GM19025 (cell line): Measurements from ENCODE around the gene SELENOO.
A peak's percentile ranks its signal among the peaks of the same experiment; 100 is the strongest.
"Not testable (repeated sequence)": the region's sequence is repeated elsewhere in the genome, so short reads cannot be mapped to it uniquely, and the experiment has no call there.

ENCODE experiments used
- ATAC-seq: cut with Tn5 transposase; IDR thresholded peaks from one replicate; pipeline ENCODE4 v1.9.1; 2021; ENCODE audit warnings: mild to moderate bottlenecking, low read depth, moderate library complexity; ENCODE audit not compliant: unreplicated experiment

Gene SELENOO, protein sequence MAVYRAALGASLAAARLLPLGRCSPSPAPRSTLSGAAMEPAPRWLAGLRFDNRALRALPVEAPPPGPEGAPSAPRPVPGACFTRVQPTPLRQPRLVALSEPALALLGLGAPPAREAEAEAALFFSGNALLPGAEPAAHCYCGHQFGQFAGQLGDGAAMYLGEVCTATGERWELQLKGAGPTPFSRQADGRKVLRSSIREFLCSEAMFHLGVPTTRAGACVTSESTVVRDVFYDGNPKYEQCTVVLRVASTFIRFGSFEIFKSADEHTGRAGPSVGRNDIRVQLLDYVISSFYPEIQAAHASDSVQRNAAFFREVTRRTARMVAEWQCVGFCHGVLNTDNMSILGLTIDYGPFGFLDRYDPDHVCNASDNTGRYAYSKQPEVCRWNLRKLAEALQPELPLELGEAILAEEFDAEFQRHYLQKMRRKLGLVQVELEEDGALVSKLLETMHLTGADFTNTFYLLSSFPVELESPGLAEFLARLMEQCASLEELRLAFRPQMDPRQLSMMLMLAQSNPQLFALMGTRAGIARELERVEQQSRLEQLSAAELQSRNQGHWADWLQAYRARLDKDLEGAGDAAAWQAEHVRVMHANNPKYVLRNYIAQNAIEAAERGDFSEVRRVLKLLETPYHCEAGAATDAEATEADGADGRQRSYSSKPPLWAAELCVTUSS

DNA sequence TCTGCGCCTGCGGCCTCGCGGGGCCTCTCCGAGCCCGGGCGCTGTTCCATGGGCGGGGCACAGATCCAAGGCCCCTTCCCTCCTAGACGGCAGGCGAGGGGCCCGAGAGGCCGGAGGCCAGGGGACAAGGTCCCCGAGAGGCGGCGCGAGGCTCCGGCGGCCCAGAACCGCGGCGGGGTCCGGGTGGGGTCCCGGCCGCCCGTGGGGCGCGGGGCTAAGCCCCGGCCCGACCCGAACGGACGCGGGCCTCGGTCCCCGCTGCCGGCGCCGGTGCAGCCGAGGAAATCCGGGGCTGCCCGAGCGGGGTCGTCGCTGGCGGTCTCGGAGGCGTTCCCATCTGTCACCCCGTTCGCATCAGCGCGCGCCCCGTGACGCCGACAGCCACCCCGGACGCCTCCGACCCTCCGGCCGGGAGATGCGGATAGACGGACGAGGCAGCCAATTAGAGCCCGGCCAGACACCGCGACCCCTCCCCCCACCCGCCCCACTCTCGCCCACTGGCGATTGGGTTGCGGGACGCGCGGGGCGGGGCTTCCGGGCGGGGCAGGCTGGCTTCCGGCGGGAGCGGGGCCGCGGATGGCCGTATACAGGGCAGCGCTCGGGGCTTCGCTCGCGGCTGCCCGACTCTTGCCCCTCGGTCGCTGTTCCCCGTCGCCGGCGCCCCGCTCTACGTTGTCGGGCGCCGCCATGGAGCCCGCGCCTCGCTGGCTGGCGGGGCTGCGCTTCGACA, at the start of gene SELENOO:
Gene SELENOO, plus strand, starts transcription at position 551 of the 730 bp plus-strand sequence. Its CDS starts 26 bp downstream, at position 577.
- peak; percentile 78 for ATAC-seq

GRCh38 chr22:50151571-50152537, 49.0 kb upstream of the SELENOO start:
- no peak for ATAC-seq

- ATAC-seq: no peak
Observed at GRCh38 chr22:50153056-50153755, 47.6 kb upstream of the SELENOO start.

- no peak for ATAC-seq
Observed at GRCh38 chr22:50153756-50154140, 47.1 kb upstream of the SELENOO start.

DNA sequence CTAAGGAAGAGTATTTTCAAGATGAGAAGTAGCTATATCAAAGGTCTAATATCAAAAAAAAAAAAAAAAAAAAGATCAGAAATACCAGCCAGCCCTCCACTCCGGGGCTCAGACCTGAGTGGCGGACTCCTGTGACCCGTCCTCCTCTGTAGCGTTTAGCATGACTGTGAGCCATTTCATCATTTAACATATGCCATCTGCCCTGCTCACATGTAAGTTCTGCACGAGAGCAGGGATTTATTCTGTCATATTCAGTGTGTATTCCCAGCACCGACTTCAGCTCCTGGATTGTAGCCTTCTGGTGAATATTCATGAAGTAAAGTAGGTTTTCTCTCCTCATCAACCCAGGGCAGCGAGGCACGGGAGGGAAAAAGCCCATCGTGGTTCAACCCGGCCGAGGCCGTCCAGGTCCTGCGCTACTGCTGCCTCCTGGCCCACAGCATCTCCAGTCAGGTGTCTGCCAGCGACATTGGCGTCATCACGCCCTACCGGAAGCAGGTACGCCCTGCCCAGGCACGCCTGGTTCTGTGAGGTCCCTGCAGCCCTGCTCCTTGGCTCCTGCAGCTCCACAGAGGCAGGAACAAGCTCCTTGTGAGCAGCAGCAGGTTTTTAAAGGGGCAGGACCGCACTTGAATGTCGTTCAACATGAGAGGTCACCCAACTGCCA, 43.0 kb upstream of the SELENOO start:
- ATAC-seq: no peak

DNA sequence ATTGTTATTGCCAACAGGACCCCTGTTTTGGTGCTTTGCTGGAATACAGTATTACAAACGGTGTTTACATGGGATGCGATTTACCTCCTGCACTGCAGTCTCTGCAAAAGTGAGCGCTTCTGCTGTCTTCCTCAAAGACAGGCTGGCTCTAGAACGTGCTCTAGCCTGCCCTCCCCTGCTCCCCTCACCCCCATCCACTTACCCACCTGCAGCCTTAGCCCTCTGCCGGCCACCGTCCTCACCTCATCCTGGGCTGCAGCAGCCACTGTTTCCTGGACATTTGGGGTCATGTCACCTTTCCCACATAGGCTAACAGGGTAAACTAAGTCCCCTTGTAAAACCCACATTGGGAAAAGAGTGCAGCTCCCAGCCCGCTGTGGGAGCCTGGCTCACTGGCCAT, 39.9 kb upstream of the SELENOO start:
- ATAC-seq: no peak

- ATAC-seq: no peak
Observed at GRCh38 chr22:50161508-50162390, 39.1 kb upstream of the SELENOO start.

DNA sequence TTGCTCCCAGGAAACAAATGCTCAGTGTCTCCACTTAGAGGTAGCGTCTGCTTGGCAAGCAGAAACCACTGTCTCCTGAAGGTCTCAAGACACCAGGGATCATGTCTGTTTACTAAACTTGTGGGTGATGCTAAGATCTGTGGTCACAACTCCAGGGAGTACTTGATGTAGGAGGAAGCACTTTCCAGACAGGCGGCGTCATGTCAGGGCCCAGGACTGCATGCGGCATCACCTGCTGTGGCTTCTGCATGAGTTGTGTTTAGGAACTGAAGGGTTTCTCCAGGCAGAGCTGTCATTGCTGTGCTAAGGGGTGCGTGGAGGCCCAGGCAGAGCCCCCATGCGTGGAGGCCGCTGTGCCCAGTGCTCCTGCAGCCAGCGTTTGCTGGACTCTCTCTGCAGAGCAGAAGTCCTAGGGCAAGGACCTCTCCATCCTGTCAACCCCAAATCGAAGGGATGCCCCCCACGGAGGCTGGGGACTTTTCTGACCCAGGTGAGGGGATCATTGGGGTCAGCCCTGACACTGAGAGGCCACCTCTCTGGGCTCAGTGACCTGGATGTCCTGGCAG, 38.3 kb upstream of the SELENOO start:
- ATAC-seq: no peak

- ATAC-seq: no peak
Observed at GRCh38 chr22:50165436-50166123, 35.2 kb upstream of the SELENOO start.

DNA sequence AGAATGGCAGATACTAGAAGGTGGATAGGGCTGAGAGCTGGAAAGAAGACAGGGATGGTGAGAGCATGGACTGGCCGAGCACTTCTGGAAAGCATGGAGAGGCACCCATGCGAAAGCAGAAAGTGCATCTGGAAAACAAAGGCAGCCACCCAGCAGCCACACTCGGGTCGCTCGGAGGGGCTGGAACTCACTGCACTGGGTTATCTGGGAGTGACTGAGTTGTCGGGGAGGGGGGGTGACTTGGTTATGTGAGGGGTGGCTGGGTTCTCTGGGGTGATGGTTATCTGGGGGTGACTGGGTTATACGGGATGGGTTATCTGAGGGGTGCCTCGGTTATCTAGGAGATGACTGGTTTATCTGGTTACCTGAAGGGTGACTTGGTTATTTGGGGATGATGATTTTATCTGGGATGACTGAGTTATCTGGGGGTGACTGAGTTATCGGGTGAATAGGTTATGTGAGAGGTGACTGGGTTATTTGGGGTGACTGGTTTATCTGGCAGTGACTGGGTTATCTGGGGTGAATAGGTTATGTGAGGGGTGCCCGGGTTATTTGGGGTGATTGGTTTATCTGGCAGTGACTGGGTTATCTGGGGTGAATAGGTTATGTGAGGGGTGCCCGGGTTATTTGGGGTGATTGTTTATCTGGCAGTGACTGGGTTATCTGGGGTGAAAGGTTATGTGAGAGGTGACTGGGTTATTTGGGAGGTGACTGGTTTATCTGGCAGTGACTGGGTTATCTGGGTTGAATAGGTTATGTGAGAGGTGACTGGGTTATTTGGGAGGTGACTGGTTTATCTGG, 32.9 kb upstream of the SELENOO start:
- no peak for ATAC-seq

DNA sequence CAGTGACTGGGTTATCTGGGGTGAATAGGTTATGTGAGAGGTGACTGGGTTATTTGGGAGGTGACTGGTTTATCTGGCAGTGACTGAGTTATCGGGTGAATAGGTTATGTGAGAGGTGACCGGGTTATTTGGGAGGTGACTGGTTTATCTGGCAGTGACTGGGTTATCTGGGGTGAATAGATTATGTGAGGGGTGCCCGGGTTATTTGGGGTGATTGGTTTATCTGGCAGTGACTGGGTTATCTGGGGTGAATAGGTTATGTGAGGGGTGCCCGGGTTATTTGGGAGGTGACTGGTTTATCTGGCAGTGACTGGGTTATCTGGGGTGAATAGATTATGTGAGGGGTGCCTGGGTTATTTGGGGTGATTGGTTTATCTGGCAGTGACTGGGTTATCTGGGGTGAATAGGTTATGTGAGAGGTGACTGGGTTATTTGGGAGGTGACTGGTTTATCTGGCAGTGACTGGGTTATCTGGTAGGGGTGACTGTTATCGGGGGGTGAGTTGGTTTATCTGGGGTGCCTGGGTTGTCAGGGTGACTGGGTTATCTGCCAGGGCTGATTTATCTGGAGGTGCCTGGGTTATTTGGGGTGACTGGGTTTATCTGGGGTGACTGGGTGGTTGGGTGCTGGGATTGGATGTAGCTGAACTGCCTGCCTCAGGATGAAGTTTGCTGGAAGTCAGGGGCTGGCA, 32.2 kb upstream of the SELENOO start:
- not testable (repeated sequence) for ATAC-seq

GRCh38 chr22:50169181-50169759, 31.5 kb upstream of the SELENOO start:
- ATAC-seq: no peak

DNA sequence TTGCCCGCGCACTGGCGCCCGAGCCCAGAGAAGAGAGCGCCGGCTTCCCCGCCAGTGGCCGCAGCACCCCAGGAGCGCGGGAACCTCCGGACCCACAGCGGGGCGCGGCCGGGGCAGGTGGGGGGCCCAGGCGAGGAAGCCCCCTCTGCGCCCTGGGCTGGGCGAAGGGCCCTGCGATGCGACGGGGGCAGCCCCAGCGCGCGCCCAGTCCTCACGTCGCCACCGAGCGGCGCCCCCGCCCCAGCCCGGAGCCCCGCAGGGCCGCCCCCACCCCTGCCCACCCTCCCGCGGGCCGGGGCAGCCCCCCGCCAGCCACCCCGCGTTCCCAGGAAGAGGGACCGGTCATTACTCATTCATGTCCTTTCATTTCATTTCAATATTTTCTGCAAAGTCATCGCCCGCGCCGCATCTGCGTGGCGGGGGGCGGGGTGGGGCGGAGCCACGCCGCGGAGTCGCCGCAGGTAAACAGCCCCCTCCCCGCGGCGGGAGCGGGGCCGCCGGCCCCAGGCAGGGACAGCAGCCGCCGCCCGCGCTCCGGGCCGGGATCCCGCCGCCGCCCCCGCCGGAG, 31.0 kb upstream of the SELENOO start:
- no peak for ATAC-seq

DNA sequence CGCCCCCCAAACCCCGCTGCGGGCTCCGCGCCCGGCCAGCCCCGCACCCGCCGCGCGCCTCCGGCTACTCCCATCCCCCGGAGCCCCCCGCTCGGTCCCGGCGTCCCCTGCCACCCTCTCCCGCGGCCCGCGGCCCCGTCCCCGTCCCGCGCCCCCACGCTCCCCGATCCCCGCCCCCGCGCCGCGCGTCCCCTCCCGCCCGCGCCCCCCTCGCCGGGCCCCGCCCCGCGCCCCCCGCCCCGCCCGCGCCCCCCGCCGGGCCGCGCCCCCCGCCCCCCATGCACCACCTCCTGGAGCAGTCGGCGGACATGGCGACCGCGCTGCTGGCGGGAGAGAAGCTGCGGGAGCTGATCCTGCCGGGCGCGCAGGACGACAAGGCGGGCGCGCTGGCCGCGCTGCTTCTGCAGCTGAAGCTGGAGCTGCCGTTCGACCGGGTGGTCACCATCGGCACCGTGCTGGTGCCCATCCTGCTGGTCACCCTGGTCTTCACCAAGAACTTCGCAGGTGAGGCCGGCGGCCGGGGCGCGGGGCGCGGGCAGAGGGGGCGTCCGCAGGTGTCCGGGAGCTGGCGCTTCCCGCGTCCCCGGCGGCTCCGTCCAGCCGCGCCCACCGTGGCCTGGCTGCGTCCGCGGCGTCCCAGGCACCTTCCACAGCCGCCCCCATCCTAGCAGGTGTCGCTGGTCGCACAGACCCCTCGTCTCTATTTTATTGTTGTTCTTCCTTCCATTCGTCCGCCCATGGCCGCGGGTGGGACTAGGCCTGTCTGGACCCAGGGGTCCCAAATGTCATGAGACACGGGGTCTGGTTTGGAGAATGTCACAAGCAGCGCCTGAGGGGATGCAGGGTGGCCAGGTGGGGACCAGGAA, 30.1 kb upstream of the SELENOO start, which contains the start of gene PANX2:
Gene PANX2, plus strand, starts transcription at position 279 of the 866 bp plus-strand sequence. Its CDS starts 0 bp downstream, at position 279.
- no peak for ATAC-seq
